GM21576 (cell line): ENCODE results near the gene YJU2.

Experiments
- ATAC-seq: cut with Tn5 transposase; IDR thresholded peaks from one replicate; pipeline ENCODE4 v1.9.1; 2021; ENCODE audit warnings: mild to moderate bottlenecking, moderate library complexity; ENCODE audit not compliant: unreplicated experiment

YJU2 gene

DNA sequence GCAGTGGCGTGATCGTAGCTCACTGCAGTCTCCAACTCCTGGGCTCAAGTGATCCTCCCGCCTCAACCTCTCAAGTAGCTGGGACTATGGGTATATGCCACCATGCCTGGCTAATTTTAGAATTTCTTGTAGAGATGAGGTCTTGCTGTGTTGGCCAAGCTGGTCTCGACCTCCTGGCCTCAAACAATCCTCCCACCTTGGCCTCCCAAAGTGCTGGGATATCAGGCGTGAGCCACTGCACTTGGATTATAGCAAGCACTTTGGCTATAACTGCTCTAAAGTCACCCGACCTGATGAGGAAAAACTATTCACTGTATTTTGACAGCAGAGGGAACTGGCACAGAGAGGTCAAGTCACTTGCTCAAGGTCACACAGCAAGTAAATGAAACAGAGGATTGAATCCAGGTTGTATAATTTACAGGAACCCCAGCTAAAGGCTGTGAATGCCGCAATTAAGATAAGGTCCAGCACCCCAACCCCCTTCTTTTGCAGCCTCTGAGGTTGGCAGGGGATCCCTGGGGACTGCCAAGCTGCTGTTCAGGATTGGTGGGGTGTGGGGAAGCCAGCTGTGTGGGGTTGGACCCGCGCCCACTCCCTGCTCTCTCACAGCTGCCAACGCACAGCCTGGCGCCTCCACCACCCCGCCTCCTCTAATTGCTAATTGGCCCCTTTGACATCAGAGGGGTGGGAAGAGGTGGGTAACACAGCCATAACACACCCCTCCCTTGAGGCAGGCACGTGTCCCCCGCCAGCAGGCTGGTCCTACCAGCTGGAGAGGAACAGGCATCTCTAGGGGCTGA, 49.3 kb downstream of the YJU2 start:
- ATAC-seq = no peak

DNA sequence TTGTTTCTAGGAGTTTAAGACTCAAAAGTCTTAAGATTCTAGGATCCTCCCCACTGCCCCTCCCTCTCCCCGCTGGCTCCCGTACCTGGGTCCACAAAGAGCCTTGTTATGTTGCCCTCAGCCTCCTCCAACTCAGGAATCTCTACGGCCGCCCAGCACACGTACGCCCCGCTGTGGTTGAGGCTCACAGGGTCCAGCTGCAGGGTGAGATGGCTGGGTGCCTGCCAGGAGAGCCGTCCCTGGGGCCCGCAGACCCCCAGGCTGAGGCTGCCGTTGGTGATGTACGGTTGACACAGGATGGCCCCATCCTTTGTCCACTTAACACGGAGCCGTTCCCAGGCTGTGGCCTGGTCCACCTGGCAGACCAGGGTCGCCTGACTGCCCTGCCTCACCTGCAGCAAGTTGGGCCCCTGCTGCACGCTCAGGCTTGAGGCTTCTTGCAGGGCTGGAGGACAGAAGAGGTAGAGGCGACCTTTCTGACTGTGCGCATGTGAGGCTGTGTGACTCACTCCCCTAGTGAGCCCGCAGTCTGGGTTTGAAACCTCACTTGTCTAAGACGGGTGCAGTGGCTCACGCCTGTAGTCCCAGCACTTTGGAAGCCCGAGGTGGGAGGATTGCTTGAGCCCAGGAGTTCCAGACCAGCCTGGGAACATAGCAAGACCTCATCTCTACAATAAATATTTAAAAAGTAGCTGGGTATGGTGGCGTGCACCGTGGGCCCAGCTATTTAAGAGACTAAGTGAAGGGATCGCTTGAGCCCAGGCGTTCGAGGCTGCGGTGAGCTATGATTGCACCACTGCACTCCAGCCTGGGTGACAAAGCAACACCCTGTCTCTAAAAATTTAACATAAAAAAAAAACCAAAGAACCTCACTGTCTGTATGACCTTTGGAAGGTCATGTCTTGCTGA, 51.3 kb downstream of the YJU2 start:
- no peak for ATAC-seq

DNA sequence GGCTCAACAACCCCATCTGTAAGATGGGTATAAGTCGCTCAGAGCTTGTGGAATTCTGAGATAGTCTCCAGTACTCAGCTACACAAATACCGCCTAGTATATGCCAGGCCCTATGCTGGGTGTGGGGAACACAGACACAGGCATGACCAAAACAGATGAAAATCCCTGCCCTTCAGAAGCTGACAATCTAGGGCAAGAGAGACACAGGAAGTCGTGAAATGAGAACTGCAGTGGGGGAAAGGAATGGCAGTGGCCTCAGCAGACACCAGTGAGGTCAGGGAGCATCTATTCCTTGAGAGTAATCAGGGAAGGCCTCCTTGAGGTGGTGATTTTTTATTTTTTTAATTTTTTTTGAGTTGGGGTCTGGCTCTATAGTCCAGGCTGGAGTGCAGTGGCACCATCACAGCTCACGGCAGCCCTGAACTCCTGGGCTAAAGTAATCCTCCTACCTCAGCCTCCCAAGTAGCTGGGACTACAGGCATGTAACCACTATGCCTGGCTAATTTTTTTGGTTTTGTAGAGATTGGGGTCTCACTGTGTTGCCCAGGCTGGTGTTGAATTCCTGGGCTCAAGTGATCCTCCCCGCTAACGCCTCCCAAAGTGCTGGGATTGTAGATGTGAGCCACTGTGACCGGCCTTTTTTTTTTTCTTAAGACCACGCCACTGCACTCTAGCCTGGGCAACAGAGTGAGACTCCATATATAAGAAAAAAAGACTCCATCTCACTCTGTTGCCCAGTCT, 52.1 kb downstream of the YJU2 start:
- ATAC-seq = no peak

DNA sequence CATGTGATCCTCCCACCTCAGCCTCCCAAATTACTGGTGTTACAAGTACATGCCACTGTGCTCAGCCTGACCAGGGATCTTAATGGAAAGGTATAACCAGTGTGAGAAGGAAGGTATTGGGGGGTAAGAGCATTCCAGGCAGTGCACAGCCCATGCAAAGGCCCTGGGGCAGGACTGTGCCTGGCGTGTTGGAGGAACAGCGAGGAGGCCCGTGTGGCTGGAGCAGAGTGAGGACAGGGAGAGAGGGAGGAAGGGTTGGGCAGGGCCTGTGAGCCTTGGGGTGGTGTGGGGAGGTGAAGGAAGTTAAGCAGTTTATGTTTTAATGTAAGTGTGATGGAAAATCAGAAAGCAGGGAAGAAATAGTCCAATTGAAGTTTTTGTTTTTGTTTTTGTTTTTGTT, 53.7 kb downstream of the YJU2 start:
- no peak for ATAC-seq

DNA sequence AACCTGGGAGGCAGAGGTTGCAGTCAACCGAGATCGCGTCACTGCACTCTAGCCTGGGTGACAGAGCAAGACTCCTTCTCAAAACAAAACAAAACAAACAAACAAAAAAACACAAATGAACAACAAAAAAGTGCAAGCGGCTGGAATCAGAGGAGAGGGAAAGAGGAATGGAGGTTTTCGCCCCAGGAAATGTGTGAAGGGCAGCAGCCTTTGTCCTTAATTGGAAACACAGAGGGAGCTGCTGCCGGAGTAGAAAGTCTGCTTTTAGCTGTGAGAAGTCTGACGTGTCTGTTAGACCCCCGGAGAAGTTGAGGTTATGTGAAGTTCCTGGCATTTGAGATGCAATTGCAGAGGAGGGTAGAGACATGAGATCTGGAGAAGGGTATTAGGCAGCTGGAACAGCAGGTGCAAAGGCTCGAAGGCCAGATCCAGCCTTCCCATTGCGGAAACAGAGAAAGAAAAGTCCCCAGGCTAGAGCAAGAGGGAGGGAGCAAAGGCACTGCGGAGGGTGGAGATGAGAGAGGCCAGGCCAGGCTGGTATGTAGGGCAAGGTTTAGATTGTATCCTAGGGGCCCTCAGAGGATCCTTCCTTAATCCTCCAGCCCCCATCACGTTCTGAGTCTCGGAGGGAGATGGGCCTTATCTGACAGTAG, 54.8 kb downstream of the YJU2 start:
- no peak for ATAC-seq

DNA sequence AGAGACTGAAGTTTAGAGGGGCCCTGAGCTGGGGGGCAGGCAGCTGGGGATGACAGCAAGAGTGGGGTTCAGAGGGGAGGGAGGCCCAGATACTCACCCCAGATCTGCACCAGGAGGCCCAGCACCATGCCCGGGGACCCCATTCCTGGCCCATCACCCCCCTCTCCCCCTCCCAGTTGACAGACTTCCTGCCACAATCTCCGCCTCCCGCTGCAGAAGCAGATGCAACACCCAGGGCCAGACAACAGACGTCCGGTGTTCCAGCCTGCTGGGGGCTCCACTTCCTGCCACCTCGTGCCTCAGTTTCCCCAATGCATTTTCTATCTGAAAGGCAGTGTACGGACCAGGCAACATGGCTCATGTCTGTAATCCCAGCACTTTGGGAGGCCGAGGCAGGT, 55.4 kb downstream of the YJU2 start, which contains the start of gene TMIGD2:
TSS of gene TMIGD2 (minus strand) at position 147 of the 398 bp plus-strand sequence. CDS start at position 143, 4 bp downstream.
- no peak for ATAC-seq

DNA sequence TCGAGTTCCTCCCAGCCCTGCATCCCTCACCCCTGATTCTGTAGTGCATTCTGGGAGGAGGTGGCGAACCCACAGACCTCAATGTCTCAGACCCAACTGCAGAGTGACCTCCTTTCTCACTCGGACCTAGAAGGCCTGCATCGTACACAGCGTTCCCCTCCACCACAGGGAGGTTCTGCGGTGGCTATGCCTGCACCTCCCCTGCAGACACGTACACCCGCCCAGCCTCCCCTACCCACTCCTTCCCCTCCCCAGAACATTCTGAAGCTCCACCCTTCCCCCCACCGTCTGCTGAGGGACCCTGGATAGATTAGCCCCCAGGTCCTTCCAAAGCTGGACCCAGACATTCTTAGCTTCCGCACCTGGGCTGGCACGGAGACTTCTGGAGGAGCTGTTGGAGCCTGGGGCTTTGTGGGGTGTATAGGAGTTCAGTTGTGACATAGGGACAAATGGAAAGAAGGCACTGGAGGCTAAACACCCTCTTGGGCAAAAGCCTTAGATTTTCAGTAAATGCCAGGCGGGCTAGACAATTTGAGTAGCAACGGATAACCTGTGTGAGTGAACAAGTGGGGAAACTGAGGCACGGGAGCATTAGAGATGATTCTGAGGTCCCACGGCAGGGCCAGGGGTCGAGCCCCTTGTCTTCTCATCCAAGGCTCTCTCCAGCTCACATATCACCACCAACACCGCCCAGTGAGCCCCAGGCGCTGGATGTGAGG, 57.1 kb downstream of the YJU2 start:
- no peak for ATAC-seq

DNA sequence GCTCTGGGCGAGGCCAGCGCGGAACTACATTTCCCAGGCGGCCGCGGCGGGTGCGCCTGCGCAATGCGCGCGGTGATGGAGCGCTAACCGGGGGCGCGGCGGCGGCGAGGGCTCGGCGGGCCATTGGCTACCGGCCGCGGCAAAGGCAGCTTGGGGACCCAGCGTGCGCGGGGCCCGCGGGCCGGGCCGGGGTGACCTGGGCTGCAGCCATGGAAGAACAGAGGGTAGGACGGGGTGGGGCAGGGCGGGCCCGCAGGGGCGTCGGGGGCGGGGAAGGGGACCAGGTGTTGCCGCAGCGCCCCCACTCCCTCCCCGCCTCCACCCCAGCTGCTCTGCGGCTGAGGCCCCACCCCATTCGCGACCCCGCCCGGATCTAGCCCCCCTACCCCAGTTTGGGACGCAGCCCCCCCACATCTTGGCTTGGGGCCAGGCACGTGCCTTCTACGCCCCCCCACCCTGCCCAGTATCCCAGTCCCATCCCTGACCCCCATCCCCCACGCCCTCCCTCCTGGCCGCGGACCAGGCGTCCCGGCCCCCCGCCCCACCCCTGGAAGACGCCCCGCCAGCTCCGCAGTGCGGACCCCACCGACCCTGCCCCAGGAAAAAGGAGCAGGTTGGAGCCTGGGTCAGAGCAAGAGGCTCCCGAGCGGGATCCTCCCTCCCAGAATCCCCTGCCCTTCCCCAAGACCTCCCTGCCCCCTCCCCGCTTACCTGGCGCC, 57.8 kb downstream of the YJU2 start, which contains the start of gene FSD1:
TSS of gene FSD1 (plus strand) at position 61 of the 719 bp plus-strand sequence. CDS start at position 210, 149 bp downstream.
- no peak for ATAC-seq

DNA sequence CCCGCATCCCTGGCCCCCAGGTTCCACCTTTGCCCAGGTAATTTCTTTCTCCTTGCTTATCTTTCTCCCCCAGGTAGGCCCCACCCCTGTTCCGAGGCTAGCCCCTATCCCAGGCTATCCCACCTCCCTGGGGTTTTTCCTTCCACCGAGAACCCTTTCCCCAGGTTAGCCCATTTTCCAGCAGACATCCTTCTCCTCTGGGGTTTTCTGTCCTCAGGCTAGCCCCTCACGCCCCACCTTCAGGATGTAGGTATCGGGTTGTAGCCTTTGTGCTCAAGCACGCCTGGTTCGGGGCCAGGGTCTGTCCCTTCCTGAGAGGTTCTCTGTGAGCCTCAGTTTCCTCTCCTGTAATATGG, 58.4 kb downstream of the YJU2 start:
- no peak for ATAC-seq

DNA sequence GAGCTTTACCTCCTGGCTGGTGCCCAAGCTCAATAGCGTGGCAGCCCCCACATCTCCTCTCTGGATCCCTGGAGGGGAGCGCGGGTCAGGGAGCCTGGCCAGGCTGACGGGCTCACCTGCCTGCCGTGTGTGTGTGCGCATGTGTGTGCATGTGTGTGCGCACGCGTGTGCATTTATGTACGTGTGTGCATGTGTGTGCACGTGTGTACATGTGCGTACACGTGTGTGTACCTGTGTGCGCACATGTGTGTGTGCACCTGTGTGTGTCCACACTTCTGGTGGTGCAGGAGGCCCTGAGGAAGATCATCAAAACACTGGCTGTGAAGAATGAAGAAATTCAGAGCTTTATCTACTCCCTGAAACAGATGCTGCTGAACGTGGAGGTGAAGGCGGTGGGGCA, 58.8 kb downstream of the YJU2 start:
- ATAC-seq = no peak

DNA sequence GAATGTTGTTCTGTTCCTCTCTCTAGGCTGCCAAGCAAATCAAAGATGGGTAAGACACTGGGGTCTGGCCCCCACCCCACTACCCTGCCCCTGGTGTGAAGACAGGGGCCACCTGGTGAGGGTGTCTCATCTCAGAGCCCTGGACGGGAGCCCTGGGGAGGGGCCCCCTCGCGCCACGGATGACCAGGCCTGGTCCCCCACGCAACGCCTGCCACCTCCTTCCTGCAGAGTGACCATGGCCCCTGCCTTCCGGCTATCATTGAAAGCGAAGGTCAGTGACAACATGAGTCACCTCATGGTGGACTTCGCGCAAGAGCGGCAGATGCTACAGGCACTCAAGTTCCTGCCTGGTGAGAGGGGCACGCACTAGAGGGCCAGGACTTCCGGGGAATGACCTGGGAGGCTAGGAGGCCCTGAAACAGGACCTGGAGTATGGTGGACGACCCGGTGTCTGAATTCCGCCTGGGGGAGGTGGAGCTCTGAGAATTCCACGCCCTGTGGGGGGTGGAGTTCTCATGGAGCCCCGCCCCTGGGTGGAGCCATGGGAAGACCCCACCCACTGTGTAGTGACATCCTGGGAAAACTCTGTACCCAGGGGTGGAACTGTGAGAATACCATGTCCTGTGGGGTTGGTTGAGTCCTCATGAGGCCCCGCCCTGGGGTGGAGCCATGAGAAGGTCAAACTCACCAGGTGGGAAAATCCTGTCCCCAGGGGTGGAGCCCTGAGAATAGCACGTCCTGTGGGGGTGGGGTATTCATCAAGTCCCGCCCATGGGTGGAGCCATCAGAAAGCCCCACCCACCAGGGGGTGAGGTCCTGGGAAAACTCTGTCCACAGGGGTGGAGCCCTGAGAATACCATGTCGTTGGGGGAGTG, 63.6 kb downstream of the YJU2 start:
- ATAC-seq = no peak

DNA sequence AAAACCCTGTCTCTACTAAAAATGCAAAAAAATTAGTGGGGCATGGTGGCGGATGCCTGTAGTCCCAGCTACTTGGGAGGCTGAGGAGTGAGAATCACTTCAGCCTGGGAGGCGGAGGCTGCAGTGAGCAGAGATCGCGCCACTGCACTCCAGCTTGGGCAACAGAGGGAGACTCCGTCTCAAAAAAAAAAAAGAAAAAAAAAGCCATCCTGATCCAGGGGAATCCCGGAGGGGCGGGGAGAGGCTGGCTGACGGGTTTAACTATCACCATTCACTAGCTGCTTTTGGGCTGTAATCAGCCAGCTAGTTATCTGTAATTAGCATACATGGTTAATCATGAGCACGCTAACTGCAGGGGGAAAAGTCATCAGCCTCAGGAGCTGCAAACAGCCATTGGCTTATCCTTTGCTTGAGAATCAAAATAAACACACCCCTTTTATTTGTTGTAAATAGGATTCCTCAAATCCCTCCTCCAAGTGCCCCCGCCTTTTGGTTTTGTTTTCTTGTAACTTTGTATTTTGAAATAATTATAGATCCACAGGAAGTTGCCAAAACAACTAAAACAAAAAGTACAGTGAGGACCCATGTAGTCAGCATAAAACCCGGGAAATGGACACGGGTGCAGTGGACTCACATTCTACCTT, 67.1 kb downstream of the YJU2 start:
- ATAC-seq = no peak

DNA sequence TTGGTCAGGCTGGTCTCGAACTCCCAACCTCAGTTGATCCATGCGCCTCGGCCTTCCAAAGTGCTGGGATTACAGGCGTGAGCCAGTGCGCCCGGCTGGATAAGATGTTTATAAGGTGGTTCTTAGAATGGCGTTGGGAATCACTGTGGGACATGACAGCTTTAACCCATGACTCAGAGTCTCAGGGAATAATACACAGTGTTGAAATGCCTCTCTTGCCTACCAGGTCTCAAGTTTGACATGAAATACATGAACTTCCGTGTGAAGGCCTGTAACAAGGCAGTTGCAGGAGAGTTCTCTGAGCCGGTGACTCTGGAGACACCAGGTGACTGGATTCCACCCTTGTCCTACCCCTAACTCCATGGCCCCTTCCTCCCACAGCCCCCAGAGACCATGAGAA, 70.1 kb downstream of the YJU2 start:
- no peak for ATAC-seq

DNA sequence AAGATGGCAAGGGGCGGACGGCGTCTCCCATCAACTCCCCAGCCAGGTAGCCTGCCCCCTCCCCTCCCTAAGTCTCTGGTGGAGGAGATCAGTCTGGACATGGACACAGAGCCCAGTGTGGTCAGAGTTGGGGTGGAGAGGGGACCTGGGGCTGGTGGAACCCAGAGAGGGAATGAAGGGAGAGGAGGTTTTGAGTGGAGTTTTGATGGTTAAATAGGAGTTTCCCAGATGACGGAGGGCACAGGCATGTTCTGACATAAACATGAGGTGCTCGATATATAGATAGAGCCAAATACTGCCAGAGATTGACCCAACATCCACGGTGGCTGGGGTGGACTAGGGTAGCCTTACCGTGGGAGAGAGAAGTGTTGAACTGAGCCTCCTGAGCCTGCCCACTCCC, 71.6 kb downstream of the YJU2 start:
- no peak for ATAC-seq
